GM19468 (cell line): ENCODE data around the gene C2orf72.

Experiments used
- ATAC-seq: cut with Tn5 transposase; IDR thresholded peaks from one replicate; pipeline ENCODE4 v1.9.1; 2021; ENCODE audit warnings: mild to moderate bottlenecking, moderate library complexity, moderate number of reproducible peaks; ENCODE audit not compliant: unreplicated experiment; ENCODE audit errors: extremely low read depth

The C2orf72 gene

GRCh38 chr2:231039821-231040364, 2.6 kb downstream of the C2orf72 start:
- no peak for ATAC-seq

- no peak for ATAC-seq
Observed at GRCh38 chr2:231041061-231041689, 3.9 kb downstream of the C2orf72 start.

GRCh38 chr2:231043796-231044195, 6.5 kb downstream of the C2orf72 start:
- ATAC-seq = no peak

GRCh38 chr2:231046916-231047273, 9.6 kb downstream of the C2orf72 start:
- no peak for ATAC-seq

GRCh38 chr2:231047274-231047922, 10.1 kb downstream of the C2orf72 start:
- no peak for ATAC-seq

- no peak for ATAC-seq
Observed at GRCh38 chr2:231047923-231048915, 10.9 kb downstream of the C2orf72 start.

- no peak for ATAC-seq
Observed at GRCh38 chr2:231049286-231050017, 12.1 kb downstream of the C2orf72 start.

- no peak for ATAC-seq
Observed at GRCh38 chr2:231050018-231050901, 12.9 kb downstream of the C2orf72 start.

GRCh38 chr2:231051116-231051515, 13.8 kb downstream of the C2orf72 start:
- no peak for ATAC-seq

- peak; percentile 47 for ATAC-seq
Observed at GRCh38 chr2:231052494-231053451, 15.4 kb downstream of the C2orf72 start.

- ATAC-seq = no peak
Observed at GRCh38 chr2:231053846-231054245, 16.5 kb downstream of the C2orf72 start.

GRCh38 chr2:231056453-231057416, 19.4 kb downstream of the C2orf72 start, which contains the start of gene PSMD1:
Gene PSMD1, plus strand, starts transcription at chr2:231056867. Its CDS starts 159 bp downstream, at chr2:231057026.
- peak; percentile 49 for ATAC-seq

GRCh38 chr2:231057590-231057989, 20.3 kb downstream of the C2orf72 start:
- no peak for ATAC-seq

GRCh38 chr2:231058761-231059550, 21.6 kb downstream of the C2orf72 start:
- ATAC-seq = no peak

GRCh38 chr2:231059756-231060155, 22.4 kb downstream of the C2orf72 start:
- ATAC-seq = no peak

- no peak for ATAC-seq
Observed at GRCh38 chr2:231062776-231063175, 25.5 kb downstream of the C2orf72 start.
